WI38 (cell line): ENCODE measurements around the gene MIPEP.

Experiments
- H3K4me3 ChIP-seq: 2 replicates; pipeline ENCODE4 v1.5.1; 2011; ENCODE audit warnings: low read depth, mild to moderate bottlenecking, control low read depth, low read length
- TF ChIP-seq, protein P1 (sequence below): IDR thresholded peaks from 2 replicates; pipeline ENCODE4 v1.5.1; 2012; ENCODE audit warnings: low read depth, mild to moderate bottlenecking, control low read depth, low read length

MIPEP gene

DNA sequence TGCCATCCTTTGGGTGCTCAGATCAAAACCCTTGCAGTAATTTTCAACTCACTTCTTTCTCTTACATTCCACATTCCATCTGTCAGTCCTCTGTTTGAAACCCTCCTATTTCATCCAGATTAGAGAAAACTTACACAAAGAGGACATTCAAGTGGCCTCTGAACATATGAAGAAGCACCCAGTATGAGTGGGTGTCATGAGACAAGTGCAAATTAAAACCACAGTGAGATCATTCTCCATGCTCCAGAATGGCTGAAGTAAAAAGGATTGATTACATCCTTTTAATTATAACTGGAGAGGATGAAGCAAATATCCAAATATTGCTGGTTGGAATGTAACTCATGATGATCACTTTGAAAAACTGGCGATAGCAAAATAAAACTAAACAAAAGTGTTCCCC, 96.5 kb downstream of the MIPEP start:
- TF ChIP-seq, protein P1, sequence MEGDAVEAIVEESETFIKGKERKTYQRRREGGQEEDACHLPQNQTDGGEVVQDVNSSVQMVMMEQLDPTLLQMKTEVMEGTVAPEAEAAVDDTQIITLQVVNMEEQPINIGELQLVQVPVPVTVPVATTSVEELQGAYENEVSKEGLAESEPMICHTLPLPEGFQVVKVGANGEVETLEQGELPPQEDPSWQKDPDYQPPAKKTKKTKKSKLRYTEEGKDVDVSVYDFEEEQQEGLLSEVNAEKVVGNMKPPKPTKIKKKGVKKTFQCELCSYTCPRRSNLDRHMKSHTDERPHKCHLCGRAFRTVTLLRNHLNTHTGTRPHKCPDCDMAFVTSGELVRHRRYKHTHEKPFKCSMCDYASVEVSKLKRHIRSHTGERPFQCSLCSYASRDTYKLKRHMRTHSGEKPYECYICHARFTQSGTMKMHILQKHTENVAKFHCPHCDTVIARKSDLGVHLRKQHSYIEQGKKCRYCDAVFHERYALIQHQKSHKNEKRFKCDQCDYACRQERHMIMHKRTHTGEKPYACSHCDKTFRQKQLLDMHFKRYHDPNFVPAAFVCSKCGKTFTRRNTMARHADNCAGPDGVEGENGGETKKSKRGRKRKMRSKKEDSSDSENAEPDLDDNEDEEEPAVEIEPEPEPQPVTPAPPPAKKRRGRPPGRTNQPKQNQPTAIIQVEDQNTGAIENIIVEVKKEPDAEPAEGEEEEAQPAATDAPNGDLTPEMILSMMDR = no peak

GRCh38 chr13:23790577-23791170, 98.5 kb downstream of the MIPEP start:
- TF ChIP-seq, protein P1 = no peak
- no peak overlapping the region for H3K4me3 ChIP-seq

More for the DNA sequence above, 96.5 kb downstream of the MIPEP start:
- no peak overlapping the region for H3K4me3 ChIP-seq

GRCh38 chr13:23789576-23790346, 99.4 kb downstream of the MIPEP start:
- TF ChIP-seq, protein P1 = no peak
- H3K4me3 ChIP-seq = no peak overlapping the region

- TF ChIP-seq, protein P1 = no peak
- H3K4me3 ChIP-seq = no peak overlapping the region
Measured at GRCh38 chr13:23788459-23788858, 100.7 kb downstream of the MIPEP start.

DNA sequence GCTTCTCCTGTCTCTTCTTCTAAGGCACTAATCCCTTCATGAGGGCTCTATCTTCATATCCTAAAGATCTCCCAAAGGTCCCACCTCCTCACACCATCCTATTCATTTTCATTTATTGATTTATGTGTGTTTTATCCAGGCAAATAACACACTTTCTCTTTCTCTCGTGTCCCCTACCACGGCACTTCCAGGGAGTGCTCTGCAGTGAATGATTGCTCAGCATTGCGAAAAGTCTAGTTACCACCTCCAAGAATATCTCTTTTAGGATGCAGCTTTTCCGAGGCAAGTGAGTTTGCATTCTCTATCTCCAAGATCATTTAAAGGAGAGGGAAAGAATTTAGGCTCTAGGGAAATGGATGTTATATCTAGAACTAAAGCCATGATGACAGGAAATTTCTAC, 101.7 kb downstream of the MIPEP start:
- no peak overlapping the region for H3K4me3 ChIP-seq
- TF ChIP-seq, protein P1 = no peak

- TF ChIP-seq, protein P1 = no peak
- no peak overlapping the region for H3K4me3 ChIP-seq
Measured at GRCh38 chr13:23786607-23787006, 102.6 kb downstream of the MIPEP start.

DNA sequence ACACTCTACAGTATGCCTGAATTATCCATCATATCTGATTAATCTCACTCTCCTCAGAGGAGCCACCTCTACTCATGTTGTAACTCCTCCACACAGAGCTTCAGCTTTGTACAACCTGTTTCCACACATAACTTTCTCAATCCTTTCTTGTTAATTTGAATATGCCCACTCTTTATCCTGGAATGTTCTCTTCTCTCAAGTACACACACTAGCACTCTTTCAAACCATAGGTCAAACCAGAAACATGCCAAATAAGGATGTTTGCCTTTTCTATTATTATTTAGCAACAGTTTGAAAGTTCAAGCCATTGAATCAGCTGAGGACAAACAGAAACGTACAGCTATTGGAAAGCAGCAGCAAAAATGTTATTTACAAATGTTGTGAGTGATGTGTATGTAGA, 110.3 kb downstream of the MIPEP start:
- TF ChIP-seq, protein P1 = no peak
- no peak overlapping the region for H3K4me3 ChIP-seq
